ENCODE measurements around the gene RNF180. TPM values are rescaled to one million over a fixed set of nuclear protein-coding genes. Genes with fewer than 3 reads are reported as not detected.

RNF180 gene
- total RNA-seq, 2 experiments from 2014 or later: not detected

DNA sequence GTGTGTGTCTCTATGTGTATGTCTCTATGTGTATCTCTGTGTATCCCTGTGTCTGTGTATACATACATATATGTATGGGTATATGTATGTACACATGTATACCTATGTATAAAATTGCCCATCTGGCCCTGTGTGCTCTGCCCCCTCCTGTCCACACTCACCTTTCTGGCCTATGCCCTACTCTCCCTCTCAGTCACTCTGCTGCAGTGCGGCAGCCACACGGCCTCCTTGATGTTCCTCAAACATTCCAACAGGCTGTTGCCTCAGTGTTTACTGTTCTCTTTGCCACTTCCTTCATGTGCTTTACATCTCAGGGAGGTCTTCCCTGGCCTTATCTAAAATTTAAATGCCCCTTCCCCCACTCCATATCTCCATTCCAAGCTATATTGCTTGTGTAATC is 18.3 kb upstream of the RNF180 start:
- Mint-ChIP-seq H3K36me3 (ENCODE audit: low read depth) (no peaks in the 10 kb centered on the region), H3K4me3 (no peak overlapping the region), H3K9me3 (no peaks in the 10 kb centered on the region), H3K27me3 (no peaks in the 10 kb centered on the region), H3K27ac (no peak overlapping the region), H3K4me1 (ENCODE audit: low read depth) (no peaks in the 10 kb centered on the region)
- intact Hi-C loops (cut with DNase I, micrococcal nuclease): no loop called here
- H3K27me3 ChIP-seq (ENCODE audit: control insufficient read depth in 1 of 2, insufficient read depth in 2 of 2, low read length in 2 of 2): no peaks in the 10 kb centered on the region
- peaks cover 0 to 8% of the 10 kb centered on the region in 2 experiments for H3K9me3 ChIP-seq (ENCODE audit: control insufficient read depth in 1 of 2, insufficient read depth in 1 of 2, low read length in 2 of 2)
- TF ChIP-seq, protein P1, sequence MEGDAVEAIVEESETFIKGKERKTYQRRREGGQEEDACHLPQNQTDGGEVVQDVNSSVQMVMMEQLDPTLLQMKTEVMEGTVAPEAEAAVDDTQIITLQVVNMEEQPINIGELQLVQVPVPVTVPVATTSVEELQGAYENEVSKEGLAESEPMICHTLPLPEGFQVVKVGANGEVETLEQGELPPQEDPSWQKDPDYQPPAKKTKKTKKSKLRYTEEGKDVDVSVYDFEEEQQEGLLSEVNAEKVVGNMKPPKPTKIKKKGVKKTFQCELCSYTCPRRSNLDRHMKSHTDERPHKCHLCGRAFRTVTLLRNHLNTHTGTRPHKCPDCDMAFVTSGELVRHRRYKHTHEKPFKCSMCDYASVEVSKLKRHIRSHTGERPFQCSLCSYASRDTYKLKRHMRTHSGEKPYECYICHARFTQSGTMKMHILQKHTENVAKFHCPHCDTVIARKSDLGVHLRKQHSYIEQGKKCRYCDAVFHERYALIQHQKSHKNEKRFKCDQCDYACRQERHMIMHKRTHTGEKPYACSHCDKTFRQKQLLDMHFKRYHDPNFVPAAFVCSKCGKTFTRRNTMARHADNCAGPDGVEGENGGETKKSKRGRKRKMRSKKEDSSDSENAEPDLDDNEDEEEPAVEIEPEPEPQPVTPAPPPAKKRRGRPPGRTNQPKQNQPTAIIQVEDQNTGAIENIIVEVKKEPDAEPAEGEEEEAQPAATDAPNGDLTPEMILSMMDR (IDR thresholded peaks at IDR 0.05): no peak
- H3K27ac ChIP-seq (ENCODE audit: low read depth in 1 of 2, low read length in 2 of 2): no peak overlapping the region
- ChIA-PET POLR2A (no interaction called here), CTCF (no interaction called here)
- ATAC-seq (ENCODE audit: poor library complexity) (no peak), DNase-seq (no peak)
- H3K4me1 ChIP-seq (ENCODE audit: insufficient read depth, low read length): no peaks in the 10 kb centered on the region
- no peaks in the 10 kb centered on the region for H3K36me3 ChIP-seq (ENCODE audit: insufficient read depth, low read length)
- no peak overlapping the region for H3K4me3 ChIP-seq (ENCODE audit: low read length)

DNA sequence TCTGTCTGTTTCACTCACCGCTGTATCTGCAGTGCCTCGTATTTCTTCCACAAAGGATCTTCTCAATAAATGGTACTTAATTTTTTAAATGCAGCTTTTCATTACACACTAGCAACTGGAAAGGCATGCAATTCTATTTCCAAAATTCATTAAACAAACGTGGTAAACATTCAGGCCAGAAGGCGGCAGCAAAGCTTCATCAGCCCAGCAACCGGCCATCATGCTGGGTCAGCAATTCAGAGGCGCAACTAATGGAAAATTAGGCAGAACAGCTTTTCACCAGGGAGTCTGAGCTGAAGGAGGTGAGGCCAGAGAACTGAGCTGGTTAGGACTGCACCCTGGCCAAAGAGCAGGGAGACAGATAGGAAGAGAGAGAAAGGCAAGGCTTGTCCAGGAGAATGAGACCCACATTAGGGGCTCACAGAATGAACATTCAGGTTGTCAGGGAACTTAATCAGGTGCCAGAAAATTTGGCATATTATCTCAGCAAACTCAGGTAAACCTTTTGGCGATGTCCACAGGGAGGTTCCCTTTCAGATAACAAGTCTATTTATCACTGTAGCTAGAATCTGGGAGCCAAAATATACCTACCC is 17.7 kb upstream of the RNF180 start:
- no peaks in the 10 kb centered on the region for H3K36me3 Mint-ChIP-seq (ENCODE audit: low read depth)
- Histone ChIP-seq H3K36me3 (ENCODE audit: insufficient read depth, low read length) (no peaks in the 10 kb centered on the region), H3K27ac (ENCODE audit: low read depth in 1 of 2, low read length in 2 of 2) (no peak overlapping the region), H3K27me3 (ENCODE audit: control insufficient read depth in 1 of 2, insufficient read depth in 2 of 2, low read length in 2 of 2) (no peaks in the 10 kb centered on the region), H3K4me3 (ENCODE audit: low read length) (no peak overlapping the region), H3K9me3 (ENCODE audit: control insufficient read depth in 1 of 2, insufficient read depth in 1 of 2, low read length in 2 of 2) (peaks cover 0 to 8% of the 10 kb centered on the region in 2 experiments), H3K4me1 (ENCODE audit: insufficient read depth, low read length) (no peaks in the 10 kb centered on the region)
- H3K27ac Mint-ChIP-seq: no peak overlapping the region
- ChIA-PET POLR2A (no interaction called here), CTCF (no interaction called here)
- no peaks in the 10 kb centered on the region for H3K4me1 Mint-ChIP-seq (ENCODE audit: low read depth)
- ATAC-seq (ENCODE audit: poor library complexity) (no peak), DNase-seq (no peak)
- TF ChIP-seq, protein P1 (IDR thresholded peaks at IDR 0.05): no peak
- intact Hi-C loops (cut with DNase I, micrococcal nuclease): no loop called here
- no peaks in the 10 kb centered on the region for H3K9me3 Mint-ChIP-seq
- no peak overlapping the region for H3K4me3 Mint-ChIP-seq
- H3K27me3 Mint-ChIP-seq: no peaks in the 10 kb centered on the region

DNA sequence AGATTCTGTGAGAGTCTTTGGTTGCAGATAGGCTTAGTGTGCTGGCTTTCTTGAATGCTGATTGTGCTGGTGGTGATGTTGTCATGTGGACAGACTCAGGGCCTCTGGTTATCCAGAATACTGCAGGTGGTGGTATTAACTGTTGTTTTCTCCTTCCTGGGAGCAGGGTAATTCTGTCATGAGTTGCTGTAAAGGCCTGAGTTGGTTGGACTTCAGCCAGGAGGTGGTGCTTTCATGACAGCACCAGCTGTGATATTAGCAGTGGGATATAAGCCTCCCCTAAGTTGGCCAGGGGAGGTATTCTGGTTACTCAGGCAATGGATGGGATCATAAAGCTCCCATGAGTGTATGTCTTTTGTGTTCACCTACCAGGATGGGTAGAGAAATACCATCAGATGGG is 16.4 kb upstream of the RNF180 start:
- no peak for DNase-seq
- Mint-ChIP-seq H3K36me3 (ENCODE audit: low read depth) (no peaks in the 10 kb centered on the region), H3K4me3 (no peak overlapping the region), H3K9me3 (peaks cover 4% of the 10 kb centered on the region), H3K4me1 (ENCODE audit: low read depth) (no peaks in the 10 kb centered on the region), H3K27me3 (no peaks in the 10 kb centered on the region), H3K27ac (no peak overlapping the region)
- CTCF ChIA-PET: no interaction called here
- Histone ChIP-seq H3K27ac (ENCODE audit: low read depth in 1 of 2, low read length in 2 of 2) (no peak overlapping the region), H3K4me1 (ENCODE audit: insufficient read depth, low read length) (no peaks in the 10 kb centered on the region), H3K4me3 (ENCODE audit: low read length) (no peak overlapping the region), H3K27me3 (ENCODE audit: control insufficient read depth in 1 of 2, insufficient read depth in 2 of 2, low read length in 2 of 2) (no peaks in the 10 kb centered on the region), H3K36me3 (ENCODE audit: insufficient read depth, low read length) (no peaks in the 10 kb centered on the region), H3K9me3 (ENCODE audit: control insufficient read depth in 1 of 2, insufficient read depth in 1 of 2, low read length in 2 of 2) (peaks cover 0 to 12% of the 10 kb centered on the region in 2 experiments)
- no peak for ATAC-seq (ENCODE audit: poor library complexity)
- TF ChIP-seq, protein P1 (IDR thresholded peaks at IDR 0.05): no peak
- POLR2A ChIA-PET: no interaction called here
- intact Hi-C loops (cut with DNase I, micrococcal nuclease): no loop called here

All from CD4-positive, alpha-beta T cell (primary cell).